K562 (cell line): ENCODE results near the gene BRCA1. TPM values are rescaled to one million over a fixed set of nuclear protein-coding genes. Genes with fewer than 3 reads are reported as not detected.

Source experiments
- ADNP ChIP-seq: fragments of 200-800 bp; sonication (Bioruptor generic); IDR thresholded peaks from 2 replicates; pipeline ENCODE4 v1.6.1; 2016; ENCODE audit warnings: missing genetic modification characterization, missing compliant biosample characterization
- BDP1 ChIP-seq: IDR thresholded peaks from 3 replicates; pipeline ENCODE4 v1.6.1; 2011; ENCODE audit not compliant: insufficient read length, insufficient read depth
- CEBPB ChIP-seq: fragments of 450-650 bp; IDR thresholded peaks from 2 replicates; pipeline ENCODE4 v1.6.1; 2016; ENCODE audit warnings: missing genetic modification characterization, missing compliant biosample characterization
- CTBP1 ChIP-seq: fragments of 450-650 bp; IDR thresholded peaks from 2 replicates; pipeline ENCODE4 v1.6.1; 2016; ENCODE audit warnings: borderline replicate concordance
- ETS2 ChIP-seq: IDR thresholded peaks from 2 replicates; pipeline ENCODE4 v1.6.1; 2016; ENCODE audit warnings: borderline replicate concordance, missing genetic modification characterization, mild to moderate bottlenecking, moderate library complexity, missing compliant biosample characterization; ENCODE audit not compliant: poor library complexity, severe bottlenecking
- GMEB1 ChIP-seq: fragments of 250-450 bp; sonication (Bioruptor Pico); IDR thresholded peaks from 2 replicates; pipeline ENCODE4 v1.4.0; 2020; ENCODE audit warnings: mild to moderate bottlenecking
- HES1 ChIP-seq: fragments of 450-650 bp; IDR thresholded peaks from 2 replicates; pipeline ENCODE4 v1.6.1; 2016; ENCODE audit warnings: low read depth, mild to moderate bottlenecking, moderate library complexity
- KDM4B ChIP-seq, 2 experiments: fragments of 450-650 bp in 1 of 2; sonication (generic) in 1 of 2; IDR thresholded peaks; 2 replicates each; pipeline ENCODE4 v1.6.1; 2016 to 2017; ENCODE audit warnings: borderline replicate concordance in 2 of 2, antibody characterized with exemption in 1 of 2, low read depth in 1 of 2, mild to moderate bottlenecking in 1 of 2
- KLF10 ChIP-seq: fragments of 250-450 bp; sonication (Bioruptor Pico); IDR thresholded peaks from 2 replicates; pipeline ENCODE4 v1.6.1; 2021; ENCODE audit warnings: matching md5 sums
- MAFF ChIP-seq: IDR thresholded peaks from 2 replicates; pipeline ENCODE4 v1.6.1; 2012; ENCODE audit warnings: low read length, improper control_type of control experiment
- MBD2 ChIP-seq: sonication (generic); IDR thresholded peaks from 2 replicates; pipeline ENCODE4 v1.6.1; 2016; ENCODE audit warnings: low read depth, borderline replicate concordance
- MXD1 ChIP-seq: fragments of 250-450 bp; sonication (Bioruptor Pico); IDR thresholded peaks from 2 replicates; pipeline ENCODE4 v1.8.0; 2021; ENCODE audit warnings: borderline replicate concordance, mild to moderate bottlenecking, moderate library complexity; ENCODE audit not compliant: poor library complexity, severe bottlenecking
- NCOA1 ChIP-seq: fragments of 450-650 bp; IDR thresholded peaks from 2 replicates; pipeline ENCODE4 v1.6.1; 2016; ENCODE audit warnings: low read depth
- NFYB ChIP-seq: IDR thresholded peaks from 2 replicates; pipeline ENCODE4 v1.6.1; 2011; ENCODE audit warnings: mild to moderate bottlenecking, moderate library complexity; ENCODE audit not compliant: insufficient read length; ENCODE audit errors: extremely low read depth
- NR2C2 ChIP-seq, 2 experiments: fragments of 200-800 bp in 1 of 2; sonication (Bioruptor generic) in 1 of 2; sonication (generic) in 1 of 2; formaldehyde crosslinking in 1 of 2; IDR thresholded peaks; 2 replicates each; pipeline versions ENCODE4 v1.6.1 to v1.8.0; 2016 to 2022; ENCODE audit warnings: mild to moderate bottlenecking in 1 of 2, missing compliant biosample characterization in 1 of 2, missing genetic modification characterization in 1 of 2, missing genetic modification reagents in 1 of 2
- RFX5 ChIP-seq: IDR thresholded peaks from 2 replicates; pipeline ENCODE4 v1.6.1; 2011; ENCODE audit warnings: low read depth, mild to moderate bottlenecking, improper control_type of control experiment, low read length
- RUNX1 ChIP-seq: sonication (generic); IDR thresholded peaks from 2 replicates; pipeline ENCODE4 v1.6.1; 2016; ENCODE audit warnings: antibody characterized with exemption, low read depth
- SMARCA4 ChIP-seq: fragments of 450-650 bp; IDR thresholded peaks from 2 replicates; pipeline ENCODE4 v1.6.1; 2016
- TAF9B ChIP-seq: fragments of 450-650 bp; IDR thresholded peaks from 2 replicates; pipeline ENCODE4 v1.6.1; 2018; ENCODE audit warnings: mild to moderate bottlenecking; ENCODE audit not compliant: partially characterized antibody
- ZC3H4 ChIP-seq: sonication (generic); formaldehyde crosslinking; IDR thresholded peaks from 2 replicates; pipeline ENCODE4 v1.9.0; 2021; ENCODE audit warnings: missing genetic modification reagents, borderline replicate concordance
- ZFP36 ChIP-seq: fragments of 150-350 bp; IDR thresholded peaks from 2 replicates; pipeline ENCODE4 v1.6.1; 2018; ENCODE audit warnings: low read length, low read depth; ENCODE audit not compliant: partially characterized antibody
- ZNF140 ChIP-seq: fragments of 250-450 bp; sonication (Bioruptor Pico); IDR thresholded peaks from 2 replicates; pipeline ENCODE4 v1.8.0; 2021; ENCODE audit warnings: moderate library complexity, mild to moderate bottlenecking, inconsistent platforms
- ZNF174 ChIP-seq: fragments of 250-450 bp; sonication (Bioruptor Pico); IDR thresholded peaks from 2 replicates; pipeline ENCODE4 v1.4.0; 2020; ENCODE audit warnings: mild to moderate bottlenecking
- ZNF740 ChIP-seq, 3 experiments: fragments of 200-800 bp in 1 of 3; sonication (Bioruptor generic) in 1 of 3; sonication (generic) in 1 of 3; formaldehyde crosslinking in 1 of 3; IDR thresholded peaks; 2 replicates each; pipeline versions ENCODE4 v1.6.1 to v1.8.0; 2016 to 2022; ENCODE audit warnings: mild to moderate bottlenecking in 2 of 3, missing compliant biosample characterization in 2 of 3, missing genetic modification characterization in 2 of 3, missing genetic modification reagents in 1 of 3
- ZNF76 ChIP-seq: fragments of 250-450 bp; sonication (Bioruptor Pico); IDR thresholded peaks from 2 replicates; pipeline ENCODE4 v1.4.0; 2020; ENCODE audit warnings: mild to moderate bottlenecking, moderate library complexity, borderline replicate concordance
- polyA plus RNA-seq, 8 experiments: library from polyadenylated mRNA; depleted of rRNA in 4 of 8; stranded (reverse) in 5 of 8; unstranded in 3 of 8; fragments of >200 nt; fragmentation: Nextera tagmentation in 2 of 8; fragmentation: Illumina TruSeq in 1 of 8; extraction: Ambion mirVana in 2 of 8; extraction: Trizol in 1 of 8; gene quantifications; 2 replicates each; pipeline versions ENCODE4 v1.2.1 to v1.2.3, GENCODE V29; 2011 to 2014; ENCODE audit warnings: inconsistent platforms in 1 of 8, missing spikeins in 1 of 8
- total RNA-seq, 7 experiments: library from RNA; depleted of rRNA in 6 of 7; stranded (reverse); fragments of >200 nt in 6 of 7; fragmentation: Illumina TruSeq in 2 of 7; extraction: Trizol in 2 of 7; gene quantifications; 2 replicates each; pipeline versions ENCODE4 v1.2.1 to v1.2.3, GENCODE V29; 2011 to 2021; ENCODE audit warnings: low replicate concordance in 1 of 7

The BRCA1 gene
- total and polyA plus RNA-seq, 9 of the 15 experiments (the other 6 are each of a cell fraction or from before 2014, with no cell fraction given), result 25.9 to 95.3 (median 62.3) TPM

GRCh38 chr17:43170766-43171585 is 45.8 kb upstream of the BRCA1 start, which contains the start of gene NBR1 (continued):
- TF ChIP-seq CEBPB (tag) (no peak), BDP1 (no peak), GMEB1 (CRISPR knock-in tag) (no peak), RUNX1 (no peak), SMARCA4 (no peak), KDM4B (IDR thresholded peaks at IDR 0.05; ENCODE audit: borderline replicate concordance in 2 of 2, low read depth in 1 of 2) (no peak), TAF9B (peak; percentile 43), ZC3H4 (CRISPR knock-in tag) (peak; percentile 86; the same call in 1 of the 2 replicates), NR2C2 (CRISPR knock-in tag; IDR thresholded peaks at IDR 0.05) (no peak), NR2C2 (tag; IDR thresholded peaks at IDR 0.05) (peak; percentile 94), ETS2 (no peak), ZNF140 (CRISPR knock-in tag) (no peak), NCOA1 (no peak), HES1 (no peak), NFYB (peak; percentile 78), MAFF (no peak), ZNF76 (no peak), KLF10 (CRISPR knock-in tag) (no peak), ZFP36 (no peak), CTBP1 (peak; percentile 74), ZNF740 (CRISPR knock-in tag; IDR thresholded peaks at IDR 0.05) (no peak), ZNF740 (tag; IDR thresholded peaks at IDR 0.05) (no peak), MXD1 (CRISPR knock-in tag) (no peak), ADNP (tag) (no peak), ZNF174 (CRISPR knock-in tag) (no peak), MBD2 (peak; percentile 96), RFX5 (0 out of 2 replicates have a peak, but pooled peaks have one; percentile 19)
